NCI-H128 (cell line): Measurements from ENCODE around the gene FBXL22.
A peak's percentile ranks its signal among the peaks of the same experiment; 100 is the strongest.

Experiments
- DNase-seq: peaks from one replicate; lab custom pipeline; 2025; ENCODE audit not compliant: unreplicated experiment; lab: John Stamatoyannopoulos, UW

FBXL22 gene

GRCh38 chr15:63593705-63594671 lies 3.2 kb upstream of the FBXL22 start:
- no peak for DNase-seq

GRCh38 chr15:63595065-63595464 lies 2.1 kb upstream of the FBXL22 start:
- no peak for DNase-seq

DNA sequence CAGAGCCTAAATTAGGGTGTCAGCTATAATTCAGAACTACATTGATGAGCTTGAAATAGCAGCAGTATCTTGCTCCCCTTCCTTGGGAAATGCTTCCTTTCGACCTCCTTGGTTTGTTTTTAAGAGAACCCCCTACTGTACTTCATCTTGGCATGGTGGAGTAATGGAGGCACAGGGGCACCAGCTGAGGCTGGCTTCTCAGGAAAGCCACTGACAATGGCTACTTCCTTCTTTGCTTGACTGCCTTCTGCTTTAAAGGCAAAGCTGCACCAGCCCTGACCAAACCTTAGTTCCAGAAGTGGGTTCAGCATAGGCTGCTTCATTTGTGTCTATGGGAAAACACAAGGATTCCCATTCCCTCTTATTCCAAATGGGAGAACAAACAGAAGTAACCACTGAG lies 1.5 kb upstream of the FBXL22 start:
- no peak for DNase-seq

DNA sequence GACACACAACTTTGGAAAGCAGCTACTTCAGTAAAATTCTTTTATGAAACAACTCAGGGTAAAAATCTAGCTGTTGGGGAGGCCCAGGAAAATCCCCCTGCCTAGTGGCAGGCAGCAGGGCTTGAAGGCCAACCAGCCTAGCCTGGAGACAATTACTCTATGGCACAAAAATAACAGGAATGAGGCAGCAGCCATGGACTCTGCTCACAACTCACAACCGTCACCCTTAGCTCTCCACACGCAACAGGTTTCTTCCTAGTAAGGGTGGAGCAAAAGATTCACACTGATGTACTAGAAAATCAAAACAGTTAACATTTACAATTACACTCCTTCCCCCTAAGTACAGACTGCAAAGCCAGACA lies 530 bp upstream of the FBXL22 start:
- DNase-seq: no peak

DNA sequence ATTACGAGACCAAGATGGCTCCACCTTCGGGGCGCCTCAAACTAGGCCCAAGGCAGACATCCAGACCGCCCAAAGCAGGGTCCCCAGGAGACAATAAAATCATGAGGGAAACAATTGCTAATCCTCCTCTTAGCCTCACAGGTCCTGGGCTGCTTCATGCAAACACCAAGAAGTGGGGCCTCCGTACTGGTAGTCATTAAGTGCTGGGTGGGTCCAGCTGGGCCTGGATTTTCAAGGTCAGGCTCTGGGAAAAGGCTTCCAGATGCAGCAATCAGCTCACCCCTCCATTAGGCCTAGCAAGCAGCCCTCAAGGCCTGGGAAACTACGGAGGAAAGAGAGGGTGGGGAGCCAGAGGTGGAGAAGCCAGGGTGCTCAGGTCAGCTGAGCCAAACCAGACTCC lies 634 bp downstream of the FBXL22 start:
- DNase-seq: no peak

- DNase-seq: no peak
These were observed 1.6 kb downstream of the FBXL22 start for GRCh38 chr15:63598473-63599400.

DNA sequence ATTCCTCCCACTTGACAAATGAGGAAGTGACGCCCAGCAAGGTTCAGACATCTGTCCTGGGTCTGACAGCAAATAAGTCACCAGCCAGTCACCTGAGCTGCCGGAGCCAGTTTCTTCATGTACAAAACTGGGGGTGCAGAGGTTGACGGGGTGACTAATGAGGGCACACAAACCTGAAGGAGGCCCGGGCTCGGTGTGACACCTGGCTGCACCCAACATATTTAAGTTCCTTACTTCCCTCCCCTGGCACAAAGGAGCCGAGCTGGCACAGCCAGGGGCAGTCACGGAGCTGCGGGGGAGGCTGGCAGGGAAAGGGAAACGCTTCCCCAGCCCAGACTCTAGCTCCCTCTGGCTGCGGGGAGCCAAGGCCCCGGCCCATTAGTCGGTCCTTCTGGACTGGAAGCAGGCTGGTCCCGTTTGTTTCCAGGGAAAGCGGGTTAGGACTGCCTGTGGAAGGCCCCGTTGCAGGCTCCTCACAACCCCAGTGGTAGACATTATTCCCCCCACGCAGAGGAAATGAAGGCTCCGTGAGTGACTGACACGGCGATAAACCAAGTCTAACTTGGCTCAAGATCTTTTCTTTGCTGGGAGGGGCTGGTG lies 2.3 kb downstream of the FBXL22 start:
- DNase-seq: no peak

DNA sequence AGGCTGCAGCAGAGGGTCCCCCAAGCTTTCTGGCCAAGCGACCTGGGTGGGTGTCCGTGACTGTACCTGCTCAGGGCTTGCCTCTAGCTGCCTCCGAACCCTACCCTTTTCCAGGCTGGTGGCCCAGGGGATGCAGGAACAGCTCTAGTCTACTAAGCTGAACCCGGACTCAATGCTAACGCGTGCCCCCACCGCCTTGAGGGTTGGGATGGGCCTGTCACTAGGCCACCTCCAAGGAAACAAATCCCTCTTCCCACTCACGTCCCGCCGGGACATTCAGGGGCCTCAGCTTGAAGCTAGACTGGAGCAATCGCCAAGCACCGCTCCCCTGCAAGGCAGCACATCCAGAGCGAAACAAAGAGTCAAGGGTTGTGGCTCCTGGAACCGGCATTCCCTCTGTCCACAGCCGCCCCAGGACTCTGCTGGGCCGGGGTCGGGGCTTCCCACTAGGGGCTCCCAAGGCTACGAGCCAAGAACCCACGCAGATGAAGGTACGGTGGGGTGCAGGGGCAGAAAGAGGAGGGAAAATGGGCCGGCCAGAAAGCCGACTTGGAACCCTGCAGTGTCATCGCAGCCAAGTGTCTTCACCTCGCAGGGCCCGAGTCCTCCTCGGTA lies 2.9 kb downstream of the FBXL22 start:
- DNase-seq: no peak

GRCh38 chr15:63600616-63601025 lies 3.4 kb downstream of the FBXL22 start:
- DNase-seq: peak; percentile 50

DNA sequence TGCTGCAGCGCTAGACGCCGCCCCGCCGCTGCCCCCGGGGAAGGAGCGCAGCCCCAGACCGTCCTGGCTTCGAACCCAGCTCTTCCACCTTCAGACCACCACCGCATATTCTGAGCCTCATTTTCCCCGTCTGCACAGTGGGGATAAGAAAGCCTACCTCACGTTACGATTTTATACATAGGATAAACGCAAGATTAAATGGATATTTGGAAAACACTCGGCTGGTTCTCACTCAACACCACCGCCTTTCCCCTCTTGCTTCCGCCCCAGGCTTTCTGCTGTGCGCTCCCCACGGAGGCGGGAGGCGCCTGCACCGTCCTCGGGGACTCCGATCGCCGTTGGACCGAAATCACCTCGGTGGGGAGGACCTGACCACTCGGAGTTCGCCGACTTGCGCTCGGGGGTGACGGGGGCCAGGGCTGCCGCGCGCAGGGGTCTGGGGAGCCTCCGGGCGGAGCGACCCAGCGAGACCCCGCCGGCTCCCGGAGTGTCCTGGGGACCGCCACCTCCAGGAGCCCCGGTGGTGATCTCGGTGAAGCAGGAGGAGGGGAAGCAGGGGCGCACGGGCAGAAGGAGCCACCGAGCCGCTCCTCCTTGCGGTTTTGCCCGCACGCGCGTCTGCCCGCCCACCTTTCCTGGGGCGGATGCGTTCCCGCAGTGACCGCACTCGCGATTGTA lies 4.0 kb downstream of the FBXL22 start:
- DNase-seq: no peak

DNA sequence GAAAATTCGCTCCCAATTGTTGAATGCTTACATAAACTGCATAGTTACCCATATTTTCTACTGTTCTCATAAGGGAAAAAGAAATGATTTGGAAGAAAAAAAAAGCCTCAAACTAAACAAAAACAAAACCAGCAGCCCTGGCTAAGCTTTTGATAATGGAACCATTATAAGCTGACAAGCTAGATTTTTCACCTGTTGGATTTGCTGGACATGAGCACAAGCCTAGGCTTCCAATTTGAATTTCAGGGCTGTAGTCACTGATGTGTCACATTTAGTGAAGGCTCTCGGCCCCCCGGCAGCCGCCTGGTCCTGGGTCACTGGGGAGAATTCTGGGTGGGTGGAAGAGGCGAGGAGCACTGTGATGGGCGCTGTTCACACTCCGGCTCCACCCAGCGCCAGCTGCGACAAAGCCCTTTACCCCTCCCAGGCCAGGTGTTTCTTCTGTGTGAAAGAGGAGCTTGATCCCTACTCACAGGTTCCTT lies 4.6 kb downstream of the FBXL22 start:
- no peak for DNase-seq

GRCh38 chr15:63602595-63602994 lies 5.4 kb downstream of the FBXL22 start:
- DNase-seq: no peak

GRCh38 chr15:63603516-63603915 lies 6.3 kb downstream of the FBXL22 start:
- DNase-seq: no peak

DNA sequence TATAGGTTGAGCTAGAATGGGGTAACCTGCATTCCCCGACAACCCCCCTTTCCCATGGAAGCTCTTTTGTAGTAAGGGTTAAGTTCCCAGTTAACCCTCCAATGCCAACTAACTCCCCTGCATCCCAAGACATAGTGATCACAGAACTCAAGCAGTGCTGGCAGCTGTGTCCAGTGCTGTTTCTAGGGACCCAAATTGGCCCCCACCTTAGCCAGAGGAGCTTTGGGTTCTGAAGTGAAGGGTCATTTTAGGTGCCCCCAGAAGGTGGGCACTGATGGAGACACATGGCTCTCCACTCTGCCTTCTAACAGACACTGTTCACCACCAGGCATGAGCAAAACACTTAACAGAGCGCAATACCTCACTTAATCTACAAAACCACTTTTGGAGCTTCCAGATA lies 7.1 kb downstream of the FBXL22 start:
- DNase-seq: no peak

DNA sequence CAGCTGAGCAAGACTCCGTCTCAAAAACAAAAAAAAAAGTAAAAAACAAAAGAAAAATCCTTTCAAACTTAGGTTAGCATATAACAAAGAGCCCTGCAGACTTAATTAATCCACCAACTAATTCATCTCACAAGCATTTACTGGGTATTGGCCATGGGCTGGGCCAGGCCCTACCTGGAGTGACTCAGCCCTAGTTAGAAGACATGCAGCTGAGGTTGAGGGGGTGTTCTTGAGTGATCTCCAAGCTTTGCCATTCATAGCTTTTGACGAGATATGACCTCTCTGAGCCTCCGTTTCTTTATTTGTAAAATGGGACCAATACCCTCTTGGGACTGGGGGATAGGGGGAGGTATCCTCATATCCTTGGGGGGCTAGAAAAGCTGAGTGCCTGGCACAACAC lies 7.8 kb downstream of the FBXL22 start:
- no peak for DNase-seq

DNA sequence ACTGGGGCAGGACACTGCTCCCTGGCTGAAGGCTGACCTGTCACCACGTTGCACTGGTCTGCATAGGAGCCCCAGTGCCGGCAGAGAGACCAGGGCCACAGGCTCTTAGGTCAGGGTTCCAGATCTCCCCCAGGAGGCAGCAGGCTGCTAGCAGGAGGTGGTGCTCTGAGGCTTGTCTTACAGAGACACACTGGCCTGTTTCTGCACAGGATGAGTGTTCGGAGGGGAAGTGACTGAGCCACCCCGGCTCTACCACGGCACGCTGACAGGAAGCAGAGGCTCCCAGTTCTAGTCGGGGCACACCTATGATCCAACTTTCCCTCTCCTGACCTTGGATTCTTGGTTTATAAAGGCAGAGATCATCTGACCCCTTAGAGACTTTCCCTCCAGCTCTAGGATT lies 8.6 kb downstream of the FBXL22 start:
- DNase-seq: no peak

DNA sequence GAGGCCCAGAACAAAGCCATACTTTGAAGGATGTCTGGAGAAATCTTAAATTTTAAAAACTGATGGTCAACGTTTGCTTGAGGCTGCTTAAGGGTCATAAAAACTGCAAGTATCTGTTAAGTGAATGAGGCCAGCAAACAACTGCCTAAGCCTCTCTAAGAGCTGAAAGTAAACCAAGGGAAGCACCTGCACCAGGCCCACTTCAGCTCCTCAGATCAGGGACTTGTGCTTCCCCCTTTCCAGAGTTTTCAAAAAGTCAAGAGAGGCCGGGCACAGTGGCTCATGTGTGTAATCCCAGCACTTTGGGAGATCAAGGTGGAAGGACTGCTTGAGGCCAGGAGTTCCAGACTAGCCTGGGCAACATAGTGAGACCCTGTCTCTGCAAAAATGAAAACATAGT lies 9.1 kb downstream of the FBXL22 start:
- DNase-seq: no peak

DNA sequence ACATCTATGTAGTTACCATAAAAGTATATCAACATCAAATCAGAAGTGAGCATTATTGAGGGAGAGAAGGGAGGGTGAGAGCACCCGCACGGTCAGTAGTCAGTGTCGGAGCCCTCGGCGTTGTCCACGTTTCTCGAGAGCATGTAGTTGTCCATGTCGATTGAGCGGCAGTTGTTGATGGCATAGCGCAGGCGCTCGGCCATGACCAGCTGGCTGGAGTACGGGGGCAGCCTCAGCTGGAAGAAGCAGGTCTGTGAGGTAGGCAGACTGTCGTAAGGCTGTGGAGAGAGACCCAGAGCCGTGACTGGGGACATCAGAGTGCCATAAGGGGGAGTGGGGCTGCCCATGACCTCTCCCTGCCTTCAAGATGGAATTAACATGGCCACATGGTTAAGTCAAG lies 11.8 kb downstream of the FBXL22 start:
- DNase-seq: no peak

GRCh38 chr15:63609448-63609847 lies 12.3 kb downstream of the FBXL22 start:
- no peak for DNase-seq

DNA sequence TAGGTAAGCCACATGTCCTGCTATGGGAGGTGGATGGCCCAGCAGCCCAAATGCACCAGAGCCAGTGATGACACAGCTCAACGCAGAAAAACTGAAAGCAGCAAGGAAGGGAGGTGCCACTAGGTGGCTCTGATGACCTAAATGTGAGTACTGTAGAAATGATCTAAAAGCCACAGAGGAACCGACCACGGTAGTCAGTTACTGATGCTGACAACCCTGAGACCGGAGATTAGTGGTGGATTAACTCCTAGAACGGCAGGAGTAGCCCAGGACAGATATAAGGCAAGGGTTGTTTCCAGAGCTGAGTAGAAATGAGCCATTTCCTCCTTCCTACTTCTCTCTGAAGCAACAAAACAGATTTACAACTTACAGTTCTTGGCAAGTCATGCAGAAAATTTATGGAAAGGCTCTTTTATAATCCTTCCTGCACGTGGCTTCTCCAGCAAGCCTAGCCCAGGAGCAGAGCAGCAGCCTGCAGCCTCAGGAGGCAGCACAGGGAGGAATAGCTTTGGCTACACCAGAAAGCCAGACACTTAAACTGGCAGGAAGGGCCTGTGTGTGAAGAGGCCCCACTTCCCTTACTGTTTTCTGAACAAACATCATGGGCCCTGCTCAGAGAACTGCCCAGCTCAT lies 13.1 kb downstream of the FBXL22 start:
- no peak for DNase-seq
